ENCODE data around the gene CAMK2B. TPM values are rescaled to one million over a fixed set of nuclear protein-coding genes. Genes with fewer than 3 reads are reported as not detected.
A peak's percentile ranks its signal among the peaks of the same experiment; 100 is the strongest.

CAMK2B gene
- total RNA-seq, 4 donors from 2014 or later = 35.3 to 64.8 (median 46.0) TPM

DNA sequence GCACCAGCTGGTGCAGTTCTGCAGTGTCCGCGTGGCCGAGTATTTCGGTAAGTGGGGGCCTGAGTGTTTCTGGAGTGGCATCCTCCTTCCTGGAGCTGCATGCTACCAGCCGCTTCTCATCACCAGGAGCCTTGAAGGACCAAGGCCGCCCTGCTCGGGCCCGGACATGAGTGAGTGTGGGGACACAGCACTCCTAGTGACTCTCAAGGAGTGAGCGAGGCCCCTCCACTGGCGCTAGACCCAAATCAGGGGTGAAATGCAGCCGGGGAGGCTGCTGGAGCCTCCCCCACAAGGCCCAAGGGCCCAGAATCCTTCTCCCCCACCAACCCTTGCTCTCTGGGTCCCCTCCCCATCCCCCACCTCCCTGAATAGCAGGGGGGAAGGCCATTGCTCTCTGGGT, 48.0 kb downstream of the CAMK2B start:
- H3K9me3 ChIP-seq = no peaks in the 10 kb centered on the region
- ATAC-seq (no peak), DNase-seq (peak in 1 of 2 donors; percentile 12)
- no peak overlapping the region for H3K4me3 ChIP-seq
- intact Hi-C loops (cut with DNase I; ENCODE audit: low total_unique reads) (no loop called here), in situ Hi-C loops (cut with MboI; ENCODE audit: low sequenced_read_pairs in 4 of 4) (no loop called here)
- no peaks in the 10 kb centered on the region for H3K36me3 ChIP-seq
- peak overlapping the region; percentile 70 to 84 (median 76) for H3K27ac ChIP-seq
- no peak for TF ChIP-seq POLR2A (IDR thresholded peaks at IDR 0.05)
- TF ChIP-seq, protein P1, sequence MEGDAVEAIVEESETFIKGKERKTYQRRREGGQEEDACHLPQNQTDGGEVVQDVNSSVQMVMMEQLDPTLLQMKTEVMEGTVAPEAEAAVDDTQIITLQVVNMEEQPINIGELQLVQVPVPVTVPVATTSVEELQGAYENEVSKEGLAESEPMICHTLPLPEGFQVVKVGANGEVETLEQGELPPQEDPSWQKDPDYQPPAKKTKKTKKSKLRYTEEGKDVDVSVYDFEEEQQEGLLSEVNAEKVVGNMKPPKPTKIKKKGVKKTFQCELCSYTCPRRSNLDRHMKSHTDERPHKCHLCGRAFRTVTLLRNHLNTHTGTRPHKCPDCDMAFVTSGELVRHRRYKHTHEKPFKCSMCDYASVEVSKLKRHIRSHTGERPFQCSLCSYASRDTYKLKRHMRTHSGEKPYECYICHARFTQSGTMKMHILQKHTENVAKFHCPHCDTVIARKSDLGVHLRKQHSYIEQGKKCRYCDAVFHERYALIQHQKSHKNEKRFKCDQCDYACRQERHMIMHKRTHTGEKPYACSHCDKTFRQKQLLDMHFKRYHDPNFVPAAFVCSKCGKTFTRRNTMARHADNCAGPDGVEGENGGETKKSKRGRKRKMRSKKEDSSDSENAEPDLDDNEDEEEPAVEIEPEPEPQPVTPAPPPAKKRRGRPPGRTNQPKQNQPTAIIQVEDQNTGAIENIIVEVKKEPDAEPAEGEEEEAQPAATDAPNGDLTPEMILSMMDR (IDR thresholded peaks at IDR 0.05 in 4 of 5, conservative IDR thresholded peaks at IDR 0.05 in 1 of 5) = no peak
- peaks cover 61 to 63% of the 10 kb centered on the region in 2 donors for H3K4me1 ChIP-seq
- no peaks in the 10 kb centered on the region for H3K27me3 ChIP-seq

GRCh38 chr7:44276571-44277221, 48.7 kb downstream of the CAMK2B start:
- Histone ChIP-seq H3K4me1 (peaks cover 54 to 62% of the 10 kb centered on the region in 2 donors), H3K36me3 (no peaks in the 10 kb centered on the region), H3K4me3 (no peak overlapping the region), H3K9me3 (no peaks in the 10 kb centered on the region), H3K27ac (peak overlapping the region in 3 of 4 donors; percentile 70 to 84 (median 79)), H3K27me3 (no peaks in the 10 kb centered on the region)
- in situ Hi-C loops (cut with MboI; ENCODE audit: low sequenced_read_pairs in 4 of 4) = no loop called here
- ATAC-seq (no peak), DNase-seq (peak in 1 of 2 donors; percentile 12)
- TF ChIP-seq, protein P1 (IDR thresholded peaks at IDR 0.05 in 4 of 5, conservative IDR thresholded peaks at IDR 0.05 in 1 of 5) = no peak
- TF ChIP-seq POLR2A (IDR thresholded peaks at IDR 0.05) = no peak
- intact Hi-C loops (cut with DNase I; ENCODE audit: low total_unique reads) = no loop called here

- Histone ChIP-seq H3K4me1 (peaks cover 54 to 61% of the 10 kb centered on the region in 2 donors), H3K27ac (peak overlapping the region in 1 of 4 donors; percentile 79), H3K36me3 (no peaks in the 10 kb centered on the region), H3K4me3 (no peak overlapping the region), H3K9me3 (no peaks in the 10 kb centered on the region), H3K27me3 (no peaks in the 10 kb centered on the region)
- TF ChIP-seq, protein P1 (IDR thresholded peaks at IDR 0.05 in 4 of 5, conservative IDR thresholded peaks at IDR 0.05 in 1 of 5) = no peak
- TF ChIP-seq POLR2A (IDR thresholded peaks at IDR 0.05) = no peak
- DNase-seq = peak in 1 of 2 donors; percentile 9
- in situ Hi-C loops (cut with MboI; ENCODE audit: low sequenced_read_pairs in 4 of 4) (no loop called here), intact Hi-C loops (cut with DNase I; ENCODE audit: low total_unique reads) (no loop called here)
- no peak for ATAC-seq
Observed at GRCh38 chr7:44275957-44276570, 49.3 kb downstream of the CAMK2B start.

GRCh38 chr7:44275146-44275545, 50.2 kb downstream of the CAMK2B start:
- Histone ChIP-seq H3K4me3 (no peak overlapping the region), H3K36me3 (no peaks in the 10 kb centered on the region), H3K4me1 (peaks cover 46 to 60% of the 10 kb centered on the region in 2 donors), H3K9me3 (no peaks in the 10 kb centered on the region), H3K27ac (no peak overlapping the region), H3K27me3 (no peaks in the 10 kb centered on the region)
- in situ Hi-C loops (cut with MboI; ENCODE audit: low sequenced_read_pairs in 4 of 4) (no loop called here), intact Hi-C loops (cut with DNase I; ENCODE audit: low total_unique reads) (no loop called here)
- DNase-seq = peak in 1 of 2 donors; percentile 9
- ATAC-seq = no peak
- TF ChIP-seq, protein P1 (IDR thresholded peaks at IDR 0.05 in 4 of 5, conservative IDR thresholded peaks at IDR 0.05 in 1 of 5) = no peak

Data from gastrocnemius medialis (tissue), 4 donors.